Heart left ventricle (tissue), 13 donors: Measurements from ENCODE around the gene AIG1.
"Not testable (repeated sequence)": the region's sequence is repeated elsewhere in the genome, so short reads cannot be mapped to it uniquely, and the experiment has no call there.

Source experiments
- POLR2A ChIP-seq, 2 donors: fragments of 450-650 bp; IDR thresholded peaks; one replicate each; pipeline ENCODE4 v1.6.1; 2017; ENCODE audit warnings: antibody characterized with exemption in 2 of 2, mild to moderate bottlenecking in 2 of 2, moderate library complexity in 2 of 2
- TF ChIP-seq, protein P1 (sequence below), 12 donors: fragments of 200-600 bp; sonication (generic) in 4 of 12; IDR thresholded peaks; one replicate each; pipeline versions ENCODE4 v1.5.0 to v1.8.0; 2018 to 2022; ENCODE audit warnings: antibody characterized with exemption in 12 of 12, mild to moderate bottlenecking in 5 of 12
- donor health status: ischemic (EF 13 %, LVEDD 7.1; RV severe dilation, severe dysfunction).
- donor health status: DM: no; HTN: yes; CAD: no.
- donor health status: DM: no; HTN: no; CAD: no.
- donor health status: ischemic (EF 25% LVEDD 6.9; RV normal size, moderate dysfunction).
- donor health status: ischemic (EF 25% LVEDD 5.7; RV mildly dilated, moderate dysfunction).
- donor health status: ischemic (EF 35%, LVEDD 5.7; RV mildly dilated, moderate dysfunction).
- donor health status: nonischemic (EF 11% LVEDD 7.7; RV severe dilation, severe dysfunction).
- donor health status: DM: yes; HTN: yes; CAD: no.
- donor health status: PGD.
- donor health status: ischemic (EF 29% LVEDD 5.4; RV normal size, mild dysfunction).
- donor health status: nonischemic (EF 23%, LVEDD 6.1; RV moderate dilation, normal function).

GRCh38 chr6:143084019-143084418 is 23.3 kb downstream of the AIG1 start:
- TF ChIP-seq, protein P1, sequence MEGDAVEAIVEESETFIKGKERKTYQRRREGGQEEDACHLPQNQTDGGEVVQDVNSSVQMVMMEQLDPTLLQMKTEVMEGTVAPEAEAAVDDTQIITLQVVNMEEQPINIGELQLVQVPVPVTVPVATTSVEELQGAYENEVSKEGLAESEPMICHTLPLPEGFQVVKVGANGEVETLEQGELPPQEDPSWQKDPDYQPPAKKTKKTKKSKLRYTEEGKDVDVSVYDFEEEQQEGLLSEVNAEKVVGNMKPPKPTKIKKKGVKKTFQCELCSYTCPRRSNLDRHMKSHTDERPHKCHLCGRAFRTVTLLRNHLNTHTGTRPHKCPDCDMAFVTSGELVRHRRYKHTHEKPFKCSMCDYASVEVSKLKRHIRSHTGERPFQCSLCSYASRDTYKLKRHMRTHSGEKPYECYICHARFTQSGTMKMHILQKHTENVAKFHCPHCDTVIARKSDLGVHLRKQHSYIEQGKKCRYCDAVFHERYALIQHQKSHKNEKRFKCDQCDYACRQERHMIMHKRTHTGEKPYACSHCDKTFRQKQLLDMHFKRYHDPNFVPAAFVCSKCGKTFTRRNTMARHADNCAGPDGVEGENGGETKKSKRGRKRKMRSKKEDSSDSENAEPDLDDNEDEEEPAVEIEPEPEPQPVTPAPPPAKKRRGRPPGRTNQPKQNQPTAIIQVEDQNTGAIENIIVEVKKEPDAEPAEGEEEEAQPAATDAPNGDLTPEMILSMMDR (IDR thresholded peaks at IDR 0.05): not testable (repeated sequence)
- not testable (repeated sequence) for TF ChIP-seq POLR2A (IDR thresholded peaks at IDR 0.05)
